Testis (tissue), 2 donors: ENCODE measurements around the gene PTPRN2.

Experiments
- CTCF ChIP-seq, 3 experiments: fragments of 450-650 bp in 2 of 3; fragments of 200-600 bp in 1 of 3; sonication (generic) in 1 of 3; IDR thresholded peaks; one replicate each; pipeline ENCODE4 v1.5.1; 2016 to 2019; ENCODE audit warnings: antibody characterized with exemption in 3 of 3, mild to moderate bottlenecking in 2 of 3, moderate library complexity in 1 of 3
- POLR2A ChIP-seq: fragments of 450-650 bp; IDR thresholded peaks from one replicate; pipeline ENCODE4 v1.6.1; 2017; ENCODE audit warnings: antibody characterized with exemption, mild to moderate bottlenecking, moderate library complexity

- TF ChIP-seq CTCF (IDR thresholded peaks at IDR 0.05) (no peak), POLR2A (no peak)
Measured at GRCh38 chr7:158512869-158513268, 74.8 kb downstream of the PTPRN2 start.
